GM10266 (cell line): ENCODE results near the gene INHBC.

ENCODE experiments used
- DNase-seq: peaks from one replicate; pipeline ENCODE4 v3.0.0; 2012; ENCODE audit errors: extremely low spot score
- TF ChIP-seq, protein P1 (sequence below): IDR thresholded peaks from 2 replicates; pipeline ENCODE4 v1.5.1; 2012; ENCODE audit warnings: mild to moderate bottlenecking, low read depth; ENCODE audit not compliant: control insufficient read depth, insufficient read depth; ENCODE audit errors: missing control alignments

Gene INHBC

DNA sequence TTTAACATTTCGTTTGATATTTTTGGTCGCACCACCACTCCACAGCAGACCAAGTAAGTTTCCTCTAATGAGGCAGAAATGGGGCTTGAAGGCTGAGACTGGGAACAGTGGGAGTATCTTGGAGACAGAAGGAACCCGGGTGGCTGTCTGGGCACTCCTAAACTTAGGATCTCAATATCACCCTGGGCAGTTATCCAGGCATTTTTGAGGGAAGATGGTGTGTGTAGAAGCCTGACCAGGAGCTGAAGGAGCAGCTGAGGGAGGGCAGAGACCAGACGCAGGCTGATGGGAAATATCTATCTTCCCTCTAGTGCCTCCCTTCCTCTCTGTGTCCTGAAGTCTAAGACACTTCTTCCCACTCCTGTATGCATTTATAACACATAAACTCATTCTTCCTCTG is 64.0 kb downstream of the INHBC start:
- no peak for DNase-seq
- TF ChIP-seq, protein P1, sequence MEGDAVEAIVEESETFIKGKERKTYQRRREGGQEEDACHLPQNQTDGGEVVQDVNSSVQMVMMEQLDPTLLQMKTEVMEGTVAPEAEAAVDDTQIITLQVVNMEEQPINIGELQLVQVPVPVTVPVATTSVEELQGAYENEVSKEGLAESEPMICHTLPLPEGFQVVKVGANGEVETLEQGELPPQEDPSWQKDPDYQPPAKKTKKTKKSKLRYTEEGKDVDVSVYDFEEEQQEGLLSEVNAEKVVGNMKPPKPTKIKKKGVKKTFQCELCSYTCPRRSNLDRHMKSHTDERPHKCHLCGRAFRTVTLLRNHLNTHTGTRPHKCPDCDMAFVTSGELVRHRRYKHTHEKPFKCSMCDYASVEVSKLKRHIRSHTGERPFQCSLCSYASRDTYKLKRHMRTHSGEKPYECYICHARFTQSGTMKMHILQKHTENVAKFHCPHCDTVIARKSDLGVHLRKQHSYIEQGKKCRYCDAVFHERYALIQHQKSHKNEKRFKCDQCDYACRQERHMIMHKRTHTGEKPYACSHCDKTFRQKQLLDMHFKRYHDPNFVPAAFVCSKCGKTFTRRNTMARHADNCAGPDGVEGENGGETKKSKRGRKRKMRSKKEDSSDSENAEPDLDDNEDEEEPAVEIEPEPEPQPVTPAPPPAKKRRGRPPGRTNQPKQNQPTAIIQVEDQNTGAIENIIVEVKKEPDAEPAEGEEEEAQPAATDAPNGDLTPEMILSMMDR = no peak

DNA sequence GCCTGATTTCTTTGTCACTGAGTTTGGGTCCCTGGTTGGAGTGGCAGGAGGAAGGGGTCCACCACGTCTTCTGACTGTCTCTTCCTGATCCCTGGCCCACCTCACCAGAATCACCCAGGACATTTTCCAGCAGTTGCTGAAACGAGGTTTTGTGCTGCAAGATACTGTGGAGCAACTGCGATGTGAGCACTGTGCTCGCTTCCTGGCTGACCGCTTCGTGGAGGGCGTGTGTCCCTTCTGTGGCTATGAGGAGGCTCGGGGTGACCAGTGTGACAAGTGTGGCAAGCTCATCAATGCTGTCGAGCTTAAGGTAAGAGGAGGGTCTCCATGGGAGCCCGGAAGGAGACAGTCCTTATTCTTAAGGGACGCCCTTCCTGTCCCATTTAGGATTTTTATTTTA is 65.6 kb downstream of the INHBC start:
- TF ChIP-seq, protein P1 = no peak

More for the DNA sequence above, 65.6 kb downstream of the INHBC start:
- DNase-seq = no peak
